GM21737 (cell line): ENCODE measurements around the gene ANKRD35.
"Not testable (repeated sequence)": the region's sequence is repeated elsewhere in the genome, so short reads cannot be mapped to it uniquely, and the experiment has no call there.

ENCODE experiments used
- ATAC-seq: cut with Tn5 transposase; IDR thresholded peaks from one replicate; pipeline ENCODE4 v1.9.1; 2021; ENCODE audit warnings: mild to moderate bottlenecking, moderate library complexity; ENCODE audit not compliant: unreplicated experiment

Gene ANKRD35

GRCh38 chr1:145885738-145886287 is at the start of gene ANKRD35:
TSS of gene ANKRD35 (minus strand) at chr1:145885866. CDS start at chr1:145885758, 108 bp downstream.
- ATAC-seq: peak; percentile 97

- not testable (repeated sequence) for ATAC-seq
Measured at GRCh38 chr1:145932522-145933009, 46.9 kb upstream of the ANKRD35 start.

- no peak for ATAC-seq
Measured at GRCh38 chr1:145927916-145928643, 42.4 kb upstream of the ANKRD35 start.

- peak; percentile 95 for ATAC-seq
Measured at GRCh38 chr1:145927063-145927886, 41.6 kb upstream of the ANKRD35 start, which contains the start of gene RBM8A. TSS of gene RBM8A (minus strand) at chr1:145927484. CDS start at chr1:145927426, 58 bp downstream.

GRCh38 chr1:145926686-145927062 is 41.0 kb upstream of the ANKRD35 start:
- no peak for ATAC-seq

- ATAC-seq: no peak
Measured at GRCh38 chr1:145922266-145922665, 36.6 kb upstream of the ANKRD35 start.

- ATAC-seq: not testable (repeated sequence)
Measured at GRCh38 chr1:145920297-145920696, 34.6 kb upstream of the ANKRD35 start.

GRCh38 chr1:145918992-145919939 is 33.6 kb upstream of the ANKRD35 start:
- peak; percentile 72 for ATAC-seq

GRCh38 chr1:145918144-145918991 is 32.7 kb upstream of the ANKRD35 start, which contains the start of gene PEX11B:
TSS of gene PEX11B (minus strand) at chr1:145918717. CDS start at chr1:145918688, 29 bp downstream.
- peak; percentile 75 for ATAC-seq

GRCh38 chr1:145917595-145917994 is 31.9 kb upstream of the ANKRD35 start:
- no peak for ATAC-seq

- ATAC-seq: no peak
Measured at GRCh38 chr1:145916745-145917144, 31.1 kb upstream of the ANKRD35 start.

- no peak for ATAC-seq
Measured at GRCh38 chr1:145912128-145912641, 26.5 kb upstream of the ANKRD35 start.

- ATAC-seq: no peak
Measured at GRCh38 chr1:145908653-145909052, 23.0 kb upstream of the ANKRD35 start.

- ATAC-seq: no peak
Measured at GRCh38 chr1:145906954-145907753, 21.5 kb upstream of the ANKRD35 start.

- no peak for ATAC-seq
Measured at GRCh38 chr1:145901312-145902021, 15.8 kb upstream of the ANKRD35 start.

GRCh38 chr1:145898756-145899155 is 13.1 kb upstream of the ANKRD35 start:
- ATAC-seq: no peak

GRCh38 chr1:145897969-145898368 is 12.3 kb upstream of the ANKRD35 start:
- no peak for ATAC-seq

- ATAC-seq: no peak
Measured at GRCh38 chr1:145895471-145895870, 9.8 kb upstream of the ANKRD35 start.
